CD4-positive, alpha-beta T cell (primary cell): Measurements from ENCODE around the gene LPCAT4. TPM values are rescaled to one million over a fixed set of nuclear protein-coding genes. Genes with fewer than 3 reads are reported as not detected.

ENCODE experiments used
- ATAC-seq: fragments of 200-7000 bp; cut with Tn5 transposase; one replicate; pipeline ENCODE4 v1.10.0; 2022; ENCODE audit warnings: mild to moderate bottlenecking; ENCODE audit not compliant: poor library complexity
- CTCF ChIA-PET: fragments of 350-600 bp; sonication (Branson Sonifier 250); formaldehyde crosslinking; loops from one replicate; lab custom pipeline; 2021; ENCODE audit warnings: antibody characterized with exemption, inconsistent platforms; lab: Charles Lee
- POLR2A ChIA-PET: fragments of 350-600 bp; sonication (Branson Sonifier 250); formaldehyde crosslinking; loops from one replicate; lab custom pipeline; 2021; ENCODE audit warnings: antibody characterized with exemption, inconsistent platforms; lab: Charles Lee
- DNase-seq, 14 experiments: peaks; one replicate each; pipeline ENCODE4 v3.0.0-alpha.2; 2013 to 2020; ENCODE audit warnings: mixed read lengths in 2 of 14
- H3K27ac ChIP-seq, 2 donors: one replicate each; pipeline versions ENCODE4 v1.5.1 to v1.7.0; 2013; ENCODE audit warnings: low read length in 2 of 2, low read depth in 1 of 2, mild to moderate bottlenecking in 1 of 2
- H3K27me3 ChIP-seq, 2 experiments: 1 replicate in 1 of 2; 2 replicates in 1 of 2; pipeline versions ENCODE4 v1.6.1 to v1.7.0; 2013; ENCODE audit warnings: low read length in 2 of 2, control low read depth in 1 of 2, mild to moderate bottlenecking in 1 of 2, moderate library complexity in 1 of 2; ENCODE audit not compliant: insufficient read depth in 2 of 2, control insufficient read depth in 1 of 2
- H3K36me3 ChIP-seq: one replicate; pipeline ENCODE4 v1.6.1; 2013; ENCODE audit warnings: low read length, control low read depth; ENCODE audit not compliant: insufficient read depth
- H3K4me1 ChIP-seq: one replicate; pipeline ENCODE4 v1.6.1; 2013; ENCODE audit warnings: low read length, control low read depth; ENCODE audit not compliant: insufficient read depth
- H3K4me3 ChIP-seq: one replicate; pipeline ENCODE4 v1.5.1; 2013; ENCODE audit warnings: mild to moderate bottlenecking, low read length, moderate library complexity
- H3K9me3 ChIP-seq, 2 experiments: 1 replicate in 1 of 2; 2 replicates in 1 of 2; pipeline versions ENCODE4 v1.6.1 to v1.7.0; 2013; ENCODE audit warnings: low read length in 2 of 2, mild to moderate bottlenecking in 2 of 2, control low read depth in 1 of 2, moderate library complexity in 1 of 2; ENCODE audit not compliant: control insufficient read depth in 1 of 2, insufficient read depth in 1 of 2
- H3K27ac Mint-ChIP-seq: one replicate; pipeline ENCODE4 v1.8.0; 2020; ENCODE audit warnings: mixed read lengths
- H3K27me3 Mint-ChIP-seq: one replicate; pipeline ENCODE4 v1.8.0; 2021; ENCODE audit warnings: mixed read lengths
- H3K36me3 Mint-ChIP-seq: one replicate; pipeline ENCODE4 v1.8.0; 2021; ENCODE audit warnings: low read depth, mixed read lengths
- H3K4me1 Mint-ChIP-seq: one replicate; pipeline ENCODE4 v1.8.0; 2021; ENCODE audit warnings: low read depth, mixed read lengths
- H3K4me3 Mint-ChIP-seq: one replicate; pipeline ENCODE4 v1.8.0; 2020; ENCODE audit warnings: mild to moderate bottlenecking, mixed read lengths
- H3K9me3 Mint-ChIP-seq: one replicate; pipeline ENCODE4 v1.8.0; 2020; ENCODE audit warnings: mixed read lengths
- intact Hi-C, 2 experiments: fragments of 100-400 bp; cut with DNase I in 1 of 2; cut with micrococcal nuclease in 1 of 2; formaldehyde crosslinking; loops; one replicate each; pipeline versions ENCODE4 v1.15.1 to v1.9.0; 2023 to 2025; cut with DNase I, micrococcal nuclease
- total RNA-seq, 174 experiments: library from RNA in 2 of 174; stranded (reverse) in 2 of 174; gene quantifications; one replicate each; pipeline ENCODE4 v1.2.3 and lab custom pipeline; 2021 to 2026
- TF ChIP-seq, protein P1 (sequence below): fragments of 200-600 bp; IDR thresholded peaks from one replicate; pipeline ENCODE4 v1.8.0; 2022; ENCODE audit warnings: antibody characterized with exemption, mild to moderate bottlenecking

LPCAT4 gene
- total RNA-seq, 2 experiments from 2014 or later, result 41.0 to 45.2 TPM

GRCh38 chr15:34362047-34362773 lies 4.8 kb downstream of the LPCAT4 start:
- ChIA-PET CTCF (interaction anchor here (1.2 kb wide), 1 partner anchor 120 kb away, joined by 3 read pairs; no protein-coding TSS in a partner anchor), POLR2A (interaction anchor here (1.2 kb wide), 1 partner anchor 19 kb away, joined by 3 read pairs; the partner anchor contains the start of genes NOP10 and NUTM1)
- no peak overlapping the region for H3K4me3 Mint-ChIP-seq
- DNase-seq, result no peak
- intact Hi-C loops, result no loop called here
- H3K27ac Mint-ChIP-seq, result peak overlapping the region; percentile 18
- Histone ChIP-seq H3K36me3 (peaks cover 65% of the 10 kb centered on the region), H3K9me3 (no peaks in the 10 kb centered on the region), H3K4me3 (no peak overlapping the region), H3K27me3 (no peaks in the 10 kb centered on the region), H3K27ac (no peak overlapping the region), H3K4me1 (peaks cover 23% of the 10 kb centered on the region)
- no peak for ATAC-seq
- no peaks in the 10 kb centered on the region for H3K27me3 Mint-ChIP-seq
- H3K9me3 Mint-ChIP-seq, result no peaks in the 10 kb centered on the region
- peaks cover 68% of the 10 kb centered on the region for H3K36me3 Mint-ChIP-seq
- TF ChIP-seq, protein P1, sequence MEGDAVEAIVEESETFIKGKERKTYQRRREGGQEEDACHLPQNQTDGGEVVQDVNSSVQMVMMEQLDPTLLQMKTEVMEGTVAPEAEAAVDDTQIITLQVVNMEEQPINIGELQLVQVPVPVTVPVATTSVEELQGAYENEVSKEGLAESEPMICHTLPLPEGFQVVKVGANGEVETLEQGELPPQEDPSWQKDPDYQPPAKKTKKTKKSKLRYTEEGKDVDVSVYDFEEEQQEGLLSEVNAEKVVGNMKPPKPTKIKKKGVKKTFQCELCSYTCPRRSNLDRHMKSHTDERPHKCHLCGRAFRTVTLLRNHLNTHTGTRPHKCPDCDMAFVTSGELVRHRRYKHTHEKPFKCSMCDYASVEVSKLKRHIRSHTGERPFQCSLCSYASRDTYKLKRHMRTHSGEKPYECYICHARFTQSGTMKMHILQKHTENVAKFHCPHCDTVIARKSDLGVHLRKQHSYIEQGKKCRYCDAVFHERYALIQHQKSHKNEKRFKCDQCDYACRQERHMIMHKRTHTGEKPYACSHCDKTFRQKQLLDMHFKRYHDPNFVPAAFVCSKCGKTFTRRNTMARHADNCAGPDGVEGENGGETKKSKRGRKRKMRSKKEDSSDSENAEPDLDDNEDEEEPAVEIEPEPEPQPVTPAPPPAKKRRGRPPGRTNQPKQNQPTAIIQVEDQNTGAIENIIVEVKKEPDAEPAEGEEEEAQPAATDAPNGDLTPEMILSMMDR, result no peak
- peaks cover 33% of the 10 kb centered on the region for H3K4me1 Mint-ChIP-seq

GRCh38 chr15:34361278-34361677 lies 5.7 kb downstream of the LPCAT4 start:
- Mint-ChIP-seq H3K27ac (no peak overlapping the region), H3K4me3 (no peak overlapping the region), H3K9me3 (no peaks in the 10 kb centered on the region), H3K27me3 (no peaks in the 10 kb centered on the region), H3K4me1 (peaks cover 28% of the 10 kb centered on the region), H3K36me3 (peaks cover 69% of the 10 kb centered on the region)
- Histone ChIP-seq H3K27me3 (no peaks in the 10 kb centered on the region), H3K27ac (no peak overlapping the region), H3K4me1 (peaks cover 22% of the 10 kb centered on the region), H3K9me3 (no peaks in the 10 kb centered on the region), H3K36me3 (peaks cover 74% of the 10 kb centered on the region), H3K4me3 (no peak overlapping the region)
- TF ChIP-seq, protein P1, result no peak
- ChIA-PET CTCF (interaction anchor here (1.2 to 1.6 kb wide), 2 partner anchors 18 to 119 kb away, joined by 3 to 4 read pairs; partner anchors contain the start of genes NOP10 and NUTM1), POLR2A (interaction anchor here (1.2 kb wide), 1 partner anchor 18 kb away, joined by 3 read pairs; the partner anchor contains the start of genes NOP10 and NUTM1)
- ATAC-seq (no peak), DNase-seq (no peak)
- intact Hi-C loops, result no loop called here

DNA sequence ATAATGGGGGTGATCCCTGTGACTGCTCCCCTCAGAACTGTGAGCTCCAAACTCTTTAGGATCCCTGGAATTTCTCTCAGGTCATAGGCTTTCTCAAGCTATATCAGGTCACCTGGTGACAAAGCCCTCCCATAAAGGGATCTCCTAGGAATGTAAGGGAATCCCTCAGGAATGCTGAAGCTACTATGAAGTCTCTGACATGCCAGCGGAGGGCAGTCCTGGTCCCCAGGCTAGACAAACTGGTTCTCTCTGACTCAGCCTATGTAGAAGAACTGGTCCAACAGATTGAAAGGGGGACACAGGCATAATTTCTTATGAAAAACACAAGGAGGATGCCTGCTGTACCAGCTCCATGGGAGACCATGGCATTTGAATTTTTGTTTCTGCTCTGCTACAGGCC lies 6.7 kb downstream of the LPCAT4 start:
- Histone ChIP-seq H3K9me3 (no peaks in the 10 kb centered on the region), H3K4me3 (no peak overlapping the region), H3K27me3 (no peaks in the 10 kb centered on the region), H3K27ac (no peak overlapping the region), H3K36me3 (peaks cover 77% of the 10 kb centered on the region), H3K4me1 (peaks cover 13% of the 10 kb centered on the region)
- POLR2A ChIA-PET, result no interaction called here
- TF ChIP-seq, protein P1, result no peak
- Mint-ChIP-seq H3K4me3 (no peak overlapping the region), H3K9me3 (no peaks in the 10 kb centered on the region), H3K27ac (no peak overlapping the region), H3K4me1 (peaks cover 18% of the 10 kb centered on the region), H3K36me3 (peaks cover 79% of the 10 kb centered on the region), H3K27me3 (no peaks in the 10 kb centered on the region)
- DNase-seq (no peak), ATAC-seq (no peak)
- CTCF ChIA-PET, result interaction anchor here (0.7 to 1.6 kb wide), 2 partner anchors 8 to 17 kb away, joined by 3 to 4 read pairs; partner anchors contain the start of genes NOP10 and NUTM1
- intact Hi-C loops, result no loop called here
